HepG2 (cell line): Measurements from ENCODE around the gene REEP2. TPM values are rescaled to one million over a fixed set of nuclear protein-coding genes. Genes with fewer than 3 reads are reported as not detected.
A peak's percentile ranks its signal among the peaks of the same experiment; 100 is the strongest.

Experiments used
- ARNT ChIP-seq: fragments of 450-650 bp; IDR thresholded peaks from 2 replicates; pipeline ENCODE4 v1.6.1; 2017
- DMAP1 ChIP-seq: IDR thresholded peaks from 2 replicates; pipeline ENCODE4 v1.6.1; 2016
- EHMT2 ChIP-seq: fragments of 200-600 bp; sonication (generic); IDR thresholded peaks from 2 replicates; pipeline ENCODE4 v1.7.0; 2017; ENCODE audit warnings: antibody characterized with exemption, low read depth, low read length, borderline replicate concordance
- HOMEZ ChIP-seq: IDR thresholded peaks from 2 replicates; pipeline ENCODE4 v1.6.1; 2016; ENCODE audit warnings: low read depth
- KAT2B ChIP-seq: fragments of 150-350 bp; IDR thresholded peaks from 2 replicates; pipeline ENCODE4 v1.6.1; 2014; ENCODE audit warnings: low read depth, low read length, borderline replicate concordance
- MTF2 ChIP-seq: sonication (generic); formaldehyde crosslinking; IDR thresholded peaks from 2 replicates; pipeline ENCODE4 v1.5.0; 2020; ENCODE audit warnings: missing genetic modification reagents, borderline replicate concordance
- PHB2 ChIP-seq: fragments of 450-650 bp; IDR thresholded peaks from 2 replicates; pipeline ENCODE4 v1.6.1; 2018; ENCODE audit not compliant: partially characterized antibody
- POGZ ChIP-seq: sonication (generic); formaldehyde crosslinking; IDR thresholded peaks from 2 replicates; pipeline ENCODE4 v1.4.0; 2020; ENCODE audit warnings: mild to moderate bottlenecking, missing genetic modification reagents
- SMAD1 ChIP-seq: sonication (generic); formaldehyde crosslinking; IDR thresholded peaks from 2 replicates; pipeline ENCODE4 v1.4.0; 2020; ENCODE audit warnings: missing genetic modification reagents, low read depth, mild to moderate bottlenecking, borderline replicate concordance
- SMC3 ChIP-seq: IDR thresholded peaks from 2 replicates; pipeline ENCODE4 v1.6.1; 2011; ENCODE audit warnings: low read length, improper control_type of control experiment
- THRA ChIP-seq: sonication (generic); formaldehyde crosslinking; IDR thresholded peaks from 2 replicates; pipeline ENCODE4 v1.4.0; 2020; ENCODE audit warnings: missing genetic modification reagents, borderline replicate concordance
- TP53 ChIP-seq: sonication (generic); formaldehyde crosslinking; conservative IDR thresholded peaks from 2 replicates; pipeline ENCODE4 v1.4.0; 2020; ENCODE audit warnings: missing genetic modification reagents
- ZHX1 ChIP-seq: sonication (generic); formaldehyde crosslinking; IDR thresholded peaks from 2 replicates; pipeline ENCODE4 v1.8.1; 2022; ENCODE audit warnings: low read depth, mild to moderate bottlenecking, missing genetic modification reagents
- ZKSCAN8 ChIP-seq: IDR thresholded peaks from 2 replicates; pipeline ENCODE4 v1.6.1; 2016; ENCODE audit warnings: borderline replicate concordance, missing genetic modification reagents, missing compliant biosample characterization
- ZNF12 ChIP-seq: sonication (generic); formaldehyde crosslinking; IDR thresholded peaks from 2 replicates; pipeline ENCODE4 v1.5.0; 2020; ENCODE audit warnings: missing genetic modification reagents
- ZNF205 ChIP-seq: IDR thresholded peaks from 2 replicates; pipeline ENCODE4 v1.6.1; 2018; ENCODE audit warnings: missing biosample characterization, missing genetic modification reagents
- ZNF281 ChIP-seq: sonication (generic); formaldehyde crosslinking; IDR thresholded peaks from 2 replicates; pipeline ENCODE4 v1.4.0; 2020; ENCODE audit warnings: missing genetic modification reagents, borderline replicate concordance
- ZNF558 ChIP-seq: sonication (generic); formaldehyde crosslinking; IDR thresholded peaks from 2 replicates; pipeline ENCODE4 v1.9.0; 2022; ENCODE audit warnings: mild to moderate bottlenecking, missing genetic modification reagents, borderline replicate concordance
- ZNF761 ChIP-seq: sonication (generic); formaldehyde crosslinking; conservative IDR thresholded peaks from 2 replicates; pipeline ENCODE4 v1.4.0; 2020; ENCODE audit warnings: mild to moderate bottlenecking, missing genetic modification reagents
- polyA plus RNA-seq, 8 experiments: library from polyadenylated mRNA; depleted of rRNA in 3 of 8; stranded (reverse) in 7 of 8; unstranded in 1 of 8; fragments of >200 nt; fragmentation: Illumina TruSeq in 4 of 8; extraction: Trizol in 4 of 8; gene quantifications; 2 replicates each; pipeline versions ENCODE4 v1.2.1 to v1.2.3, GENCODE V29; 2011 to 2016; ENCODE audit warnings: low read depth in 4 of 8, missing spikeins in 1 of 8, mixed read lengths in 1 of 8; ENCODE audit not compliant: insufficient read depth in 1 of 8
- total RNA-seq, 5 experiments: library from RNA; depleted of rRNA; stranded (reverse); fragments of >200 nt; fragmentation: Illumina TruSeq; extraction: Trizol; gene quantifications; 2 replicates each; pipeline ENCODE4 v1.2.3, GENCODE V29; 2016; ENCODE audit warnings: low read depth in 1 of 5

REEP2 gene
- total and polyA plus RNA-seq, 2 of the 13 experiments (the other 11 are each of a cell fraction or from before 2014, with no cell fraction given): 5.3 to 7.8 TPM

GRCh38 chr5:138464388-138465260 lies 25.8 kb downstream of the REEP2 start (continued):
- peak; percentile 64 for TF ChIP-seq ZNF281
- 0 out of 2 replicates have a peak, but pooled peaks have one; percentile 45 for TF ChIP-seq MTF2 (CRISPR knock-in tag)
- TF ChIP-seq ZHX1 (CRISPR knock-in tag): no peak
- TF ChIP-seq TP53: no peak
- no peak for TF ChIP-seq KAT2B
- TF ChIP-seq HOMEZ (CRISPR knock-in tag): 0 out of 2 replicates have a peak, but pooled peaks have one; percentile 44
- no peak for TF ChIP-seq SMC3
- TF ChIP-seq SMAD1 (CRISPR knock-in tag): peak; percentile 38; the same call in 1 of the 2 replicates
- peak; percentile 75; the same call in 1 of the 2 replicates for TF ChIP-seq ZNF558 (CRISPR knock-in tag)
- TF ChIP-seq ZNF12 (CRISPR knock-in tag): no peak
- TF ChIP-seq ZKSCAN8: no peak
- TF ChIP-seq ARNT: no peak
- no peak for TF ChIP-seq THRA
- TF ChIP-seq PHB2: no peak
- TF ChIP-seq DMAP1 (CRISPR knock-in tag): no peak
- TF ChIP-seq EHMT2: no peak
- no peak; the same call in 1 of the 2 replicates for TF ChIP-seq ZNF205
- 0 out of 2 replicates have a peak, but pooled peaks have one; percentile 14 for TF ChIP-seq ZNF761 (CRISPR knock-in tag)
- TF ChIP-seq POGZ (CRISPR knock-in tag): peak; percentile 20; the same call in 1 of the 2 replicates
